Duodenal mucosa (tissue), 2 donors: Measurements from ENCODE around the gene SCAANT1.

Experiments used
- H3K27ac ChIP-seq: one replicate; pipeline ENCODE4 v1.7.0; 2013; ENCODE audit warnings: low read depth, low read length
- H3K27me3 ChIP-seq, 2 donors: one replicate each; pipeline ENCODE4 v1.7.0; 2013; ENCODE audit warnings: low read length in 2 of 2, control low read depth in 1 of 2; ENCODE audit not compliant: insufficient read depth in 2 of 2, control insufficient read depth in 1 of 2
- H3K36me3 ChIP-seq, 2 donors: one replicate each; pipeline ENCODE4 v1.7.0; 2013; ENCODE audit warnings: low read length in 2 of 2, control low read depth in 1 of 2; ENCODE audit not compliant: insufficient read depth in 2 of 2, control insufficient read depth in 1 of 2
- H3K4me1 ChIP-seq, 2 donors: one replicate each; pipeline ENCODE4 v1.7.0; 2013; ENCODE audit warnings: low read length in 2 of 2, control low read depth in 1 of 2; ENCODE audit not compliant: insufficient read depth in 2 of 2, control insufficient read depth in 1 of 2
- H3K4me3 ChIP-seq, 2 donors: one replicate each; pipeline ENCODE4 v1.7.0; 2013; ENCODE audit warnings: low read length in 2 of 2, low read depth in 1 of 2
- H3K9ac ChIP-seq, 2 donors: one replicate each; pipeline ENCODE4 v1.7.0; 2013; ENCODE audit warnings: low read length in 2 of 2, low read depth in 1 of 2
- H3K9me3 ChIP-seq, 2 donors: one replicate each; pipeline ENCODE4 v1.7.0; 2013; ENCODE audit warnings: low read length in 2 of 2, control low read depth in 1 of 2; ENCODE audit not compliant: control insufficient read depth in 1 of 2

Gene SCAANT1

DNA sequence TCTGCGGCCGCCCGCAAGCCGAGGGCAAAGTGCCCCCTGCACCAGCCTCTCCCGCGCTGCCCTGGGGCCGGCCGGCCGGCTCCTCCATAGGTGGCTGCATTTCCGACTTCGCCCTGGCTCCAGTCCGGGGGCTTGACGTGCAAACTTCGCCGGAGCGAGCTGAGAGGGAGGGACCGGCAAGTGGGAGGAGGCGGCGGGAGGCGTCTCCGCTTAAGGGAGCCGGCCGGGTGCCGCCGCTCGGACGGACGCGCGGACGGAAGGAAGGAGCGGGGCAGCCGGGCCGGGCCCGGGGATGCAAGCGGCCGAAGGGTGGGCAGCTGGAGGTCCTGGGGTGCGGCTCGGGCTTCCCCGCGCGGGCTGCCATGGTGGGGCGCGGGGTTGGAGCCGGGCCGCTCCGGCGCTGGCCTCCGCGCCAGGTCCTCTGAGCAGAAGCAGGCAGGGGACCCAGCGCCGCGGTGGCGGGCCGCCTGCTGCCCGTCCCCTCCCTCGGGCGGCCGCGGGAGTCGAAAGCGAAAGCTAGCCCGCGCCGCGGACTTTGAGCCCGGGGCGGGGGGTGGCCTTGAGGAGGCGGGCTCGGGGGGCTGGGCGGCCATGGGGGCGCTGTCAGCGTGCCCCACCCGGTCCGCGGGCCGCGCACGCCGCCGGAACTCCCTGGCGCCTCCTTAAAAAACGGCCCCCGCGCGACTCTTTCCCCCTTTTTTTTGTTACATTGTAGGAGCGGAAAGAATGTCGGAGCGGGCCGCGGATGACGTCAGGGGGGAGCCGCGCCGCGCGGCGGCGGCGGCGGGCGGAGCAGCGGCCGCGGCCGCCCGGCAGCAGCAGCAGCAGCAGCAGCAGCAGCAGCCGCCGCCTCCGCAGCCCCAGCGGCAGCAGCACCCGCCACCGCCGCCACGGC is at the start of gene SCAANT1:
SCAANT1 (minus strand) TSS at position 511 of the 895 bp plus-strand sequence.
- Histone ChIP-seq H3K9me3 (no peaks in the 10 kb centered on the region), H3K36me3 (peaks cover 8 to 19% of the 10 kb centered on the region in 2 donors), H3K4me3 (peak within 1 kb of the TSS; percentile 85 to 88), H3K9ac (peak within 1 kb of the TSS; percentile 75 to 88), H3K27me3 (no peaks in the 10 kb centered on the region), H3K27ac (peak within 1 kb of the TSS; percentile 92), H3K4me1 (peaks cover 24 to 25% of the 10 kb centered on the region in 2 donors)

- Histone ChIP-seq H3K27me3 (no peaks in the 10 kb centered on the region), H3K9ac (no peak overlapping the region), H3K9me3 (no peaks in the 10 kb centered on the region), H3K4me1 (peaks cover 20 to 25% of the 10 kb centered on the region in 2 donors), H3K27ac (no peak overlapping the region), H3K4me3 (no peak overlapping the region), H3K36me3 (no peaks in the 10 kb centered on the region)
These were observed 49.7 kb upstream of the SCAANT1 start for GRCh38 chr3:63961891-63962290.

DNA sequence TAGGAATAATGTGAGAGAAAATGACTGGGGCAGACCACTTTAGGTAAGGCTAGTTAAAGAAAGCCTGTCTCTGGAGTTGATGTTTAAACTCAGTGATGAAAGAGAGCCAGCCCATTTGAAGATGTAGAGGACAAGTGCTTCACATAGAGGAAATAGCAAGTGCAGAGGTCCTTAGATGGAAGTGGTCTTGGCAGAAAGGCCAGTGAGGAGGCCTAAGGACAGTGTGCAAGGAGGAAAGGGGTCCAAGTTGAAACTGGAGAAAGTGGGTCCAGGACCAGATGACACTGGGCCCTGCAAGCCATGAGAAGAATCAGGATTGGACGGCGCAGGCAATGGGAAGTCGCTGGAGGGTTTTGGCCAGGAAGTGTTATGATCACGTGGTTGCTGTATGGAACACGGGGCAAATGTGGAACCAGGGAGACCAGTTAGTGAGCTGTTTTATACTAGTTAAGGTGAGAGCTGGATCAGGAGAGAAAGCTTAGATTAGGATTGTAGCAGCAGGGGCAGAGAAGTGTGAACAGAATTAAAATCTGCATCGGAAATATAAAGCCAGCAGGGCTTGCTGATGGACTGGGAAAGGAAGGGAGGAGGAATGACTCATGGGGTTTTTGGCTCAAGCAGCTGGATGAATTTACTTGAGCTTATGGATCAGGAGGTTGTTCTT is 48.0 kb upstream of the SCAANT1 start:
- no peaks in the 10 kb centered on the region for H3K9me3 ChIP-seq
- no peak overlapping the region for H3K9ac ChIP-seq
- peaks cover 9 to 13% of the 10 kb centered on the region in 2 donors for H3K4me1 ChIP-seq
- H3K4me3 ChIP-seq, result peak overlapping the region; percentile 20 to 61
- H3K27ac ChIP-seq, result no peak overlapping the region
- no peaks in the 10 kb centered on the region for H3K36me3 ChIP-seq
- H3K27me3 ChIP-seq, result no peaks in the 10 kb centered on the region

- H3K27me3 ChIP-seq, result no peaks in the 10 kb centered on the region
- H3K36me3 ChIP-seq, result peaks cover 2 to 3% of the 10 kb centered on the region in 2 donors
- H3K4me3 ChIP-seq, result no peak overlapping the region
- no peak overlapping the region for H3K9ac ChIP-seq
- no peaks in the 10 kb centered on the region for H3K9me3 ChIP-seq
- no peak overlapping the region for H3K27ac ChIP-seq
- H3K4me1 ChIP-seq, result peaks cover 5 to 9% of the 10 kb centered on the region in 2 donors
These were observed 47.0 kb upstream of the SCAANT1 start for GRCh38 chr3:63959146-63959545.

DNA sequence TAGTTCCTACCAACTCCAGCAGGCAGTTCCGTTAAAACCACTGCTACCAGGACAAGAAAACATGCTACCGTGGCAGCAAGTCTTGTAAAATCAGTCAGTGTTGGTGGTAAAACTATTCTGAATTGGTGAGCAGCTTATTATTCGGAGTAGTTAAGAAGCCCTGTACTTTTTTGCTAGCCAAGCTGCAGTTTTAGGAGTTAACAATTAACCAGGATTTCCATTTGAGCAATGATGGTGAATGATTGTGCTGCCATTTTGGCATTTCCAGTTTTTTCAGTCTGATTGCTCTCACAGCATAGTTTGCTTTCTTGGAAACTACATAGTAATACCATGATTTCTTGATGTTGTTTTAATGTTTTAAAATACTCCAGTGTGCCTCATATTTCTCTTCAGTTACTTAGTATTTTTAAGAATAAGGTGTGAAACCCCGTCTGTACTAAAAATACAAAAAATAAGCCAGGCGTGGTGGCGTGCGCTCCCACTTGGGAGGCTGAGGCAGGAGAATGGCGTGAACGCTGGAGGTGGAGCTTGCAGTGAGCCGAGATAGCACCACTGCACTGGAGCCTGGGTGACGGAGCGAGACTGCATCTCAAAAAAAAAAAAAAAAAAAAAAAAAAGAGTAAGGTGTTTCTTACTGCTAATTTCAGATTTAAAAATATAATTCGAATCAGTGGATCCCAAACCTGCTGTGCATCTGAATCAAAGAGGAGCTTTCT is 43.8 kb upstream of the SCAANT1 start:
- Histone ChIP-seq H3K4me3 (no peak overlapping the region), H3K9me3 (no peaks in the 10 kb centered on the region), H3K4me1 (peaks cover 9 to 17% of the 10 kb centered on the region in 2 donors), H3K27me3 (no peaks in the 10 kb centered on the region), H3K27ac (no peak overlapping the region), H3K9ac (no peak overlapping the region), H3K36me3 (peaks cover 5 to 14% of the 10 kb centered on the region in 2 donors)

DNA sequence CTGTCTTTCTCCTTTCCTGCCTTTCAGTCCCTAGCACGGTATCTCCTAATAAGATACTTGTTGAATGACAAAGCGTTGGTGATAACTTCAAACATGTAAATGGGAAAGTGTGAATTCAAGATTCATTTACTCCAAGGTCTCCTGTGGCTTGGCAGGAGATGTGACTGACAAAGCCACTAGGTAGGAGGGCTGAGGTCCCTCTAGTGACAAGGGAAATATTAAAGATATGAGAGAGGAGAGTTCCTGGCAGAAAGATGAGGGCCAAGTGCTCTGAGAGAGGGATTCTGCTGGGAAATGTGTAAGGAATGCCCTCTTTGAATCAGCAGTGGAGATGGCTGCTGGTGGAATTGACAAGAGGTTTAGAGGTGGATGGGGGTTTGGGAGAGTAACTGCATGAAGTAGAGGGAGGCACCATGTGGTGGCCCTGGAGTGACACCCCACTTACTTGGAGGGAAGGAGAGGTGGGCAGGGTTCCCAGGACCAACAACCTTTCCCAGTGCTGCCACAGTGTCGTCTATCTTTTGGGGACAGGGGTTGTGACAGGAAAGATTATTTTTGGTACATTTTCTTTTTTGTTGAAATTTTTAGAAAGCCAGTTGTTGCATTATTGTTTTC is 43.0 kb upstream of the SCAANT1 start:
- Histone ChIP-seq H3K27me3 (no peaks in the 10 kb centered on the region), H3K4me1 (peaks cover 4 to 23% of the 10 kb centered on the region in 2 donors), H3K4me3 (no peak overlapping the region), H3K27ac (no peak overlapping the region), H3K36me3 (peaks cover 5 to 14% of the 10 kb centered on the region in 2 donors), H3K9me3 (no peaks in the 10 kb centered on the region), H3K9ac (no peak overlapping the region)

GRCh38 chr3:63954182-63954581 is 42.0 kb upstream of the SCAANT1 start:
- Histone ChIP-seq H3K9ac (no peak overlapping the region), H3K36me3 (peaks cover 5 to 14% of the 10 kb centered on the region in 2 donors), H3K27ac (no peak overlapping the region), H3K4me3 (no peak overlapping the region), H3K27me3 (no peaks in the 10 kb centered on the region), H3K9me3 (no peaks in the 10 kb centered on the region), H3K4me1 (peaks cover 0 to 18% of the 10 kb centered on the region in 2 donors)

DNA sequence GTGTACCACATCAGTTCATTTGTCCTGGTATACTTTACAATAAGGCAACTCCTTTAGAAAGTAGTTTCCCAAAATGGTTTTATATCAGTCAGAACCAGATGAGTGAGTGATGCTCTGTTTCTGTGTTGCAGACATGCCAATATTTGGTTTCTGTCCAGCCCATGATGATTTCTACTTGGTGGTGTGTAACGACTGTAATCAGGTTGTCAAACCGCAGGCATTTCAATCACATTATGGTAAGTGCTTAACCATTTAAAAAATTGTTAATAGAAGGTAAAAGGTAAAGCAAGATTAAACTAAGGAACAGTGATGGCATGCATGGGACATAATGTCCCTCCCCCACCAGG is 40.0 kb upstream of the SCAANT1 start:
- no peaks in the 10 kb centered on the region for H3K27me3 ChIP-seq
- peaks cover 5 to 14% of the 10 kb centered on the region in 2 donors for H3K36me3 ChIP-seq
- no peak overlapping the region for H3K4me3 ChIP-seq
- no peak overlapping the region for H3K27ac ChIP-seq
- H3K9ac ChIP-seq, result no peak overlapping the region
- H3K9me3 ChIP-seq, result no peaks in the 10 kb centered on the region
- H3K4me1 ChIP-seq, result peaks cover 0 to 18% of the 10 kb centered on the region in 2 donors

- Histone ChIP-seq H3K27me3 (no peaks in the 10 kb centered on the region), H3K4me1 (peaks cover 0 to 21% of the 10 kb centered on the region in 2 donors), H3K36me3 (peaks cover 5 to 14% of the 10 kb centered on the region in 2 donors), H3K9ac (no peak overlapping the region), H3K9me3 (no peaks in the 10 kb centered on the region), H3K27ac (no peak overlapping the region), H3K4me3 (no peak overlapping the region)
These were observed 39.5 kb upstream of the SCAANT1 start for GRCh38 chr3:63951492-63952247.
